Spleen (tissue), 7 donors: Measurements from ENCODE around the gene ZSWIM8.

Experiments
- POLR2A ChIP-seq, 3 donors: fragments of 450-650 bp; IDR thresholded peaks; one replicate each; pipeline ENCODE4 v1.5.1; 2017; ENCODE audit warnings: antibody characterized with exemption in 3 of 3, mild to moderate bottlenecking in 1 of 3
- TF ChIP-seq, protein P1 (sequence below), 11 experiments: fragments of 200-600 bp in 7 of 11; fragments of 450-650 bp in 4 of 11; sonication (generic) in 4 of 11; IDR thresholded peaks in 8 of 11; conservative IDR thresholded peaks in 3 of 11; 1 replicate in 7 of 11; 2 replicates in 4 of 11; pipeline versions ENCODE4 v1.4.0 to v1.8.0; 2016 to 2021; ENCODE audit warnings: antibody characterized with exemption in 11 of 11, inconsistent platforms in 4 of 11, mild to moderate bottlenecking in 1 of 11
- donor health status: DM: no; HTN: no; CAD: no; lungs with moderate emphysema.
- donor health status: DM: no; HTN: no; CAD: no.
- donor health status: DM: no; HTN: no; CAD: no.

DNA sequence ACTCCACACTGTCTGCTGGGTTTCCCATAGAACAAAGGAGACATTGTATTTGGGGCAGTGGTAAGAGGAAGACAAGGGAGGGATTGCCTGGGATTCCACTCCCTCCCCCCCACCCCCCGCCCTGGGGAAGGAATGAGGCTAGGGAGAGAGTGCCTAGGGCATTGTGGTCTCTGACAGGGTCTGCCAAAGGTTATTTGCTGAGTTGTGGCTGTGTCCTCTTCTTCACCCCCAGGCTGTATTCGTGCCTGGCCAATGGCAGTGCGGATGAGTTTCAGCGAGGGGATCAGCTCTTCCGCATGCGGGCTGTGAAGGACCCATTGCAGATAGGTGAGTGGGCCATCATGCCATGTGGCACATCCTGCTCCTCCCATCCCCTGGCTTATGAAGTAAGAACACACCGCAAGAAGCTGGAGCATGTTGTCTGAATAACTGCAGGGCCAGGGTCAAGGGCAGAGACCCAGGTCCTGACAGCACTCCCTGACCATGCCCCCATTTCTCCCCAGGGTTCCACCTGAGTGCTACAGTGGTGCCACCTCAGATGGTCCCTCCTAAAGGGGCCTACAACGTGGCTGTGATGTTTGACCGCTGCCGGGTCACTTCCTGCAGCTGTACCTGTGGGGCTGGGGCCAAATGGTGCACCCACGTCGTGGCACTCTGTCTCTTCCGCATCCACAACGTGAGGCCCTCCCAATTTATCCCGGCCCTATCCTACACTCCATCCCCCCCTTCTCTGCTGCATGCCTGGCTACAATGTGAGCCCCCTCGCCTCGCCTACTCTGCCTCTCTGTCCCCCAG is 3.7 kb downstream of the ZSWIM8 start:
- TF ChIP-seq, protein P1, sequence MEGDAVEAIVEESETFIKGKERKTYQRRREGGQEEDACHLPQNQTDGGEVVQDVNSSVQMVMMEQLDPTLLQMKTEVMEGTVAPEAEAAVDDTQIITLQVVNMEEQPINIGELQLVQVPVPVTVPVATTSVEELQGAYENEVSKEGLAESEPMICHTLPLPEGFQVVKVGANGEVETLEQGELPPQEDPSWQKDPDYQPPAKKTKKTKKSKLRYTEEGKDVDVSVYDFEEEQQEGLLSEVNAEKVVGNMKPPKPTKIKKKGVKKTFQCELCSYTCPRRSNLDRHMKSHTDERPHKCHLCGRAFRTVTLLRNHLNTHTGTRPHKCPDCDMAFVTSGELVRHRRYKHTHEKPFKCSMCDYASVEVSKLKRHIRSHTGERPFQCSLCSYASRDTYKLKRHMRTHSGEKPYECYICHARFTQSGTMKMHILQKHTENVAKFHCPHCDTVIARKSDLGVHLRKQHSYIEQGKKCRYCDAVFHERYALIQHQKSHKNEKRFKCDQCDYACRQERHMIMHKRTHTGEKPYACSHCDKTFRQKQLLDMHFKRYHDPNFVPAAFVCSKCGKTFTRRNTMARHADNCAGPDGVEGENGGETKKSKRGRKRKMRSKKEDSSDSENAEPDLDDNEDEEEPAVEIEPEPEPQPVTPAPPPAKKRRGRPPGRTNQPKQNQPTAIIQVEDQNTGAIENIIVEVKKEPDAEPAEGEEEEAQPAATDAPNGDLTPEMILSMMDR (IDR thresholded peaks at IDR 0.05 in 8 of 11, conservative IDR thresholded peaks at IDR 0.05 in 3 of 11) = no peak
- no peak for TF ChIP-seq POLR2A (IDR thresholded peaks at IDR 0.05)
